HEK293T (cell line): ENCODE results near the gene TUBB3.

ENCODE experiments used
- ARNT ChIP-seq: fragments of 450-650 bp; IDR thresholded peaks from 2 replicates; pipeline ENCODE4 v1.6.1; 2017; ENCODE audit warnings: mild to moderate bottlenecking
- BHLHE40 ChIP-seq: fragments of 450-650 bp; IDR thresholded peaks from 2 replicates; pipeline ENCODE4 v1.6.1; 2016; ENCODE audit warnings: mild to moderate bottlenecking, moderate library complexity, borderline replicate concordance
- FOXA1 ChIP-seq: fragments of 450-650 bp; IDR thresholded peaks from 2 replicates; pipeline ENCODE4 v1.6.1; 2016; ENCODE audit warnings: mild to moderate bottlenecking
- FOXM1 ChIP-seq: fragments of 450-650 bp; IDR thresholded peaks from 2 replicates; pipeline ENCODE4 v1.6.1; 2017; ENCODE audit warnings: mild to moderate bottlenecking, borderline replicate concordance
- HDGF ChIP-seq: fragments of 450-650 bp; IDR thresholded peaks from 2 replicates; pipeline ENCODE4 v1.6.1; 2017; ENCODE audit warnings: antibody characterized with exemption, borderline replicate concordance
- L3MBTL2 ChIP-seq: fragments of 450-650 bp; conservative IDR thresholded peaks from 2 replicates; pipeline ENCODE4 v1.6.1; 2016; ENCODE audit warnings: mild to moderate bottlenecking
- PKNOX1 ChIP-seq: fragments of 450-650 bp; IDR thresholded peaks from 2 replicates; pipeline ENCODE4 v1.6.1; 2016
- SP1 ChIP-seq: fragments of 450-650 bp; IDR thresholded peaks from 2 replicates; pipeline ENCODE4 v1.6.1; 2017
- TARDBP ChIP-seq: fragments of 450-650 bp; IDR thresholded peaks from 2 replicates; pipeline ENCODE4 v1.6.1; 2016
- ZNF384 ChIP-seq: fragments of 450-650 bp; IDR thresholded peaks from 2 replicates; pipeline ENCODE4 v1.6.1; 2016

GRCh38 chr16:89908236-89908635 lies 14.9 kb upstream of the TUBB3 start:
- TF ChIP-seq FOXM1 = no peak
- TF ChIP-seq TARDBP = no peak
- no peak for TF ChIP-seq ARNT
- TF ChIP-seq BHLHE40 = no peak
- no peak for TF ChIP-seq SP1
- TF ChIP-seq FOXA1 = no peak
- no peak for TF ChIP-seq HDGF
- TF ChIP-seq ZNF384 = no peak
- no peak for TF ChIP-seq L3MBTL2
- no peak for TF ChIP-seq PKNOX1
